GM19372 (cell line): ENCODE data around the gene SLFN12.
"Not testable (repeated sequence)": the region's sequence is repeated elsewhere in the genome, so short reads cannot be mapped to it uniquely, and the experiment has no call there.

Source experiments
- ATAC-seq: cut with Tn5 transposase; IDR thresholded peaks from one replicate; pipeline ENCODE4 v1.9.1; 2021; ENCODE audit warnings: mild to moderate bottlenecking, low read depth, moderate library complexity; ENCODE audit not compliant: unreplicated experiment

Gene SLFN12

GRCh38 chr17:35414707-35415106, 17.6 kb downstream of the SLFN12 start:
- not testable (repeated sequence) for ATAC-seq

- ATAC-seq: no peak
These were observed 18.1 kb downstream of the SLFN12 start for GRCh38 chr17:35414247-35414646.

- no peak for ATAC-seq
These were observed 24.8 kb downstream of the SLFN12 start for GRCh38 chr17:35407531-35407930.

DNA sequence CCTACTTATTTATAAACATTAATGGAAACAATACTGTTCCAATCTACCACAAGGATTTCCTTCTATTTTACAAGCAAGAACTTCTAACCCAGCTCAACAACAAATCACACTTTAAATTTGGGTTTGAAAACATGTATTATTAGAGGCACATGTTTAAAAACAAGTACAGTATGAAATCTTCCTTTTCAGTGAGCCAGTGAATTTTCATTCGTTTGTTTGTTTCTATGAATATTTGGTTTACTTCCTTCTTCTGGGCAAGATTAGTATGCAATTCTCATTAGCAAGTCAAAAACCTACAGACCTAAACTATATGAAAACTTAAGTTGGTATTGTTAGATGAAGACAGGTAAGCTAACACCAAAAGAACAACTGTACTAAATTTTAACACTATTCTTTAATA, 25.7 kb downstream of the SLFN12 start:
- no peak for ATAC-seq

GRCh38 chr17:35404360-35404759, 27.9 kb downstream of the SLFN12 start:
- ATAC-seq: no peak

DNA sequence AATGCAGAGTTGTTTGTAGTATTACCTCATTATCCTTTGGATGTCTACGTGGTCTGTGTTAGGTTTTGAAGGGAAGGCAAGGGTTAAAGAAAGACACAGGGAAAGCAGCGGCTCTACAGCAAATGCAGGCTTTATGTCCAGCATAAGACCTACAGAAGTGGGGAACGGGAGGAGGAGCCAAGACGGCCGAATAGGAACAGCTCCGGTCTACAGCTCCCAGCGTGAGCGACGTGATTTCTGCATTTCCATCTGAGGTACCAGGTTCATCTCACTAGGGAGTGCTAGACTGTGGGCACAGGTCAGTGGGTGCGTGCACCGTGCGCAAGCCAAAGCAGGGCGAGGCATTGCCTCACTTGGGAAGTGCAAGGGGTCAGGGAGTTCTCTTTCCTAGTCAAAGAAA, 38.5 kb downstream of the SLFN12 start:
- ATAC-seq: not testable (repeated sequence)

- no peak for ATAC-seq
These were observed 41.6 kb downstream of the SLFN12 start for GRCh38 chr17:35390663-35391062.

DNA sequence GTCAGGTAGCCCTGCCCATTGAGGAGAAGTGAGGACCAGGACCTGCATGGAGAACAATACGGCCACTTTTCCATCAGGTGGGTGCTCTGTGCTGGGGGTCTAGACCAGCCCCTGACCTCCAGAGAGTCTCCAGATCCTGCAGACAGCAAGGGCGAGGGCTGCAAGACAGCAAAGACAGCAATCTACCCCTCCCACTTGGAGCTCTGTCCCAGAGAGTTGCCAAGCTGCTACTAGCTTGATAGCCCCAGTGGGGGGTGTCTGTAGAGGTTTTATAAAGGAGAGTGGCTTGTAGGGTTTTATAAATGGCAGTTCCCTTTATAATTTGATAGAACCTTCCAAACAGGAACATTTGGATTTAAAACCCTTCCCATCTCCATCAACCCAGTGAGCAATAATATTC, 42.1 kb downstream of the SLFN12 start:
- no peak for ATAC-seq

DNA sequence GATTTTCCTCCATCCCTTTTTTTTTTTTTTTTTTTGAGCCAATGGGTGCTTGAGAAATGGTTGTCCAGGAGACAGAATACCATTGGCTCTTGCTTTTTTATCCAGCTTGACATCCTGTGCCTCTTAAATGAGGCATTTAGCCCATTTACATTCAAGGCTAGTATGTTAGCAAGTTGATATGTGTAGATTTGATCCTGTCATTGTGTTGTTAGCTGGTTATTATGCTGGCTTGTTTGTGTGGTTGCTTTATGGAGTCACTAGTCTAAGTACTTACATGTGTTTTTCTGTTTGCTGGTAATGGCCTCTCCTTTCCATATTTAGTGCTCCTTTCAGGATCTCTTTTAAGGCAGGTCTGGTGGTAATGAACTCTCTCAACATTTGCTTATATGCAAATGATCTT, 44.8 kb downstream of the SLFN12 start:
- ATAC-seq: no peak

DNA sequence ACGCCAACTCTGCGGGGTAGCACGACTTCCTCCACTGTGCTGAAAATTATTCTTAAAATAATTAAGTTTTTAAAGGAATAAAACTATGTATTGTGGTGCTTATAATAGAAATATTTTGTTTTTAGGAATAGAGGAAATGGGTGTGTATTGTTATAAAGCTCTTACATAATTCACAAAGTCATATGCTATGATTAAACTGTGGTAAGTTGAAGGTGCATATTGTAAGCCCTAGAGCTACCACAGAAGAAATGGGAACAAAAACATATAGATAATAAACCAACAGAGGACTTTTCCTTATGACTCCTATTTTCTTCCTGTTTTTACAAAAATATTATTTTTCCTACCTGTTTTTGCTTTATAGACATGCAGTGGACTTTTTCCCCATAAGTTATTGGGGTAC, 54.6 kb downstream of the SLFN12 start:
- ATAC-seq: no peak

- ATAC-seq: no peak
These were observed 55.2 kb downstream of the SLFN12 start for GRCh38 chr17:35377068-35377467.

DNA sequence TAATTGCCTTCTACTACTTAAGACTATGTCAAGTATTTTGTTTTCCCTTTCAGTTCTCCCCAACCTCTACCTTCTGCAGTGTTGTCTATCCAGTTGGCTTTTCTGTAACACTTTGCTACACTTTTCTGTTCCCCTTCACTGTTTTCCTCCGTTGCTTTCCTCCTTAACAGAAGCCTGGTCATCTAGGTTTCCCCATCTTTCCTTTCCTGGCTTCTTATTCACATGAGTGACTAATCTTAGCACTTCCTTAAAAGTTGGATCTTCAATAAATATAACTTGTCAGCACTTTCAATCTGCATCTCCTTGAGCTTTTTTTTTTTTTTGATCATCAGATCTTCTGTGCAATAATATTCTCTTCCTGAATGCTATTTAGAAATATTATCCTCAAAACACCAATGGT, 56.1 kb downstream of the SLFN12 start:
- no peak for ATAC-seq

GRCh38 chr17:35374766-35375344, 57.4 kb downstream of the SLFN12 start:
- ATAC-seq: no peak

GRCh38 chr17:35373984-35374765, 58.1 kb downstream of the SLFN12 start:
- no peak for ATAC-seq

DNA sequence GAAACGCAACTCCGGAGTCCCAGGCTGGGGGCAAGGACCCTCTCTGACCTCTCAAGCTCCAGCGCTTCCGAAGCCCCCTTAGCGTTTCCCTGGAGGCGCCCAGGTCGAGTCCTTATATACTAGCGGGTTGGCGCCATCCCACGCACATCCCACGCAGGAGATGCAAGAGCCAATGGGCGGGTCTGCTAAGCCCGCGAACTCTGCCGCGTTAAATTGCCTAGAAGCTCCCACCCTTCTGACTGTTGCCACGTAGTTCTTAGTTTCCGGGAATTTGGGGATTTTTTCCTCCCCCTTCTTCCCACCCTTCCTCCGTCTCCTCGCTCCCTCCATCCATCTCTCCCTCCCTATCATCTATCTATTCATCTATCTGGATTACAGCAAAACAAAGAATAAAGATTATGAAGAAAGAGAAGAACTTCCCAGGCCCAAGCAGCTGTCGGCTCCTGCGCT, 58.7 kb downstream of the SLFN12 start, which contains the start of gene SLFN11:
SLFN11 (minus strand) TSS at position 88 of the 450 bp plus-strand sequence. CDS start 9,814 bp downstream, outside the sequence.
- peak; percentile 48 for ATAC-seq

DNA sequence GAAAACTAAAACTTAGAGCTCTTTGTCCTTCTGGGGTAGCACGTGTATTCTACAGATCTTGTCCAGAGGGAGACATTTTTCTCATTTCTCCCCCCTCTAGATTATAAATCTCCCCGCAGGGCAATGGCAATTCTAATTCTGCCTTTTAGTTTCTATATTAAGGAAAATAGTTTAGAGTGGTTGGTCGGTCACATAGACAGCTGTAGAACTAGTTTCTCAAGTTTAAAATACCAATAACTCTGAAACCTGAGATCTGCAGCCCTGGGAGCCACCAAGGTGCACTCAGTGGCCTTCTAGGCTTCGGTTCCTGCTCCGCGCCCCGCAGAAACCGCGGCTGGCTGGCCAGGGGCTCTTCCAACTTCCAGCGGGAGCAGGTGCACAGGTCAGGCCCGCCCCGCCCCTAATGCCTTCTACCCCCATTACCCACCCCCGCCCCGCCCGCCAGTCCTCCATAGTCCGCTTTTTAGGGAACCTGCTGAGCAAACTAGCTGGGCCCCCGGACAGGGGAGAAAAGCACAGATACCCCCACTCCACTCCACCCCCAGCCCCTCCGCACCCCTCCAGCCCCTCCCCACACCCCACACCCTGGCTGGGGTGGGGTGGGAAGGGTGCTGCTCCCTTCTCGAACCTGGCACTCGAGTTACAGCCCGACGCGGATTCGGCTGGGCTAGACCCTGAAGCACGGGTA, 59.3 kb downstream of the SLFN12 start:
- peak; percentile 21 for ATAC-seq

DNA sequence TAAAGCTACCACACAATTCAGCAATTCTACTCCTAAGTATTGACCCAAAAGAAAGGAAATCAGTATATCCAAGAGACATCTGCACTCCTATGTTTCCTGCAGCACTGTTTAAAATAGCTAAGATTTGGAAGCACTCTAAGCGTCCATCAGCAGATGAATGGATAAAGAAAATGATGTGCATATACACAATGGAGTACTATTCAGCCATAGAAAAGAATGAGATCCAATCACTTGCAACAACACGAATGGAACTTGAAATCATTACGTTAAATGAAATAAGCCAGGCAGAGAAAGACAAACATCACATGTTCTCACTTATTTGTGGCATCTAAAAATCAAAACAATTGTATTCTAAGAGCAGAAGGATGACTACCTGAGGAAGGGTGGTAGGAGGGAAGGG, 60.4 kb downstream of the SLFN12 start:
- no peak for ATAC-seq

- peak; percentile 93 for ATAC-seq
These were observed 64.0 kb downstream of the SLFN12 start for GRCh38 chr17:35368081-35368830.

- no peak for ATAC-seq
These were observed 71.3 kb downstream of the SLFN12 start for GRCh38 chr17:35361027-35361426.
